IMR-90 (cell line): ENCODE results near the gene NCK1. TPM values are rescaled to one million over a fixed set of nuclear protein-coding genes. Genes with fewer than 3 reads are reported as not detected.
"Not testable (repeated sequence)": the region's sequence is repeated elsewhere in the genome, so short reads cannot be mapped to it uniquely, and the experiment has no call there.

Experiments
- ATAC-seq: fragments of 200-7000 bp; cut with Tn5 transposase; 2 replicates; pipeline ENCODE4 v1.9.1; 2020; ENCODE audit warnings: low read depth, mild to moderate bottlenecking, moderate library complexity
- BruUV-seq: library from RNA; stranded (reverse); fragments of 400-500 nt; replicated peaks from 2 replicates; lab custom pipeline; 2021; lab: Mats Ljungman, UMichigan
- CTCF ChIA-PET: fragments of 300-600 bp; formaldehyde crosslinking; extraction: SDS; loops from one replicate; lab custom pipeline; 2021; ENCODE audit warnings: antibody characterized with exemption; lab: Yijun Ruan, JAX
- POLR2A ChIA-PET: fragments of 300-600 bp; sonication (Branson Sonifier 250); formaldehyde crosslinking; loops from one replicate; lab custom pipeline; 2022; ENCODE audit warnings: antibody characterized with exemption; ENCODE audit not compliant: unreplicated experiment; lab: Charles Lee
- DNase-seq: peaks from one replicate; pipeline ENCODE4 v3.0.0; 2013
- H2AFZ ChIP-seq: replicated peaks from 2 replicates; pipeline ENCODE3; 2013; ENCODE audit warnings: low read length, mild to moderate bottlenecking; ENCODE audit not compliant: poor library complexity
- H2AK5ac ChIP-seq: 2 replicates; pipeline ENCODE4 v1.6.1; 2013; ENCODE audit warnings: low read depth, low read length, inconsistent platforms
- H2AK9ac ChIP-seq: replicated peaks from 2 replicates; pipeline ENCODE3; 2013; ENCODE audit warnings: mild to moderate bottlenecking, low read depth, low read length, moderate library complexity; ENCODE audit not compliant: poor library complexity
- H2BK120ac ChIP-seq: 2 replicates; pipeline ENCODE4 v1.6.1; 2013; ENCODE audit warnings: low read depth, low read length, inconsistent platforms
- H2BK15ac ChIP-seq: 3 replicates; pipeline ENCODE4 v1.6.1; 2013; ENCODE audit warnings: low read depth, low read length, inconsistent platforms
- H2BK20ac ChIP-seq: 2 replicates; pipeline ENCODE4 v1.6.1; 2013; ENCODE audit warnings: low read depth, mild to moderate bottlenecking, inconsistent platforms, low read length, moderate library complexity
- H2BK5ac ChIP-seq: 2 replicates; pipeline ENCODE4 v1.6.1; 2013; ENCODE audit warnings: mild to moderate bottlenecking, low read depth, low read length, inconsistent platforms; ENCODE audit not compliant: poor library complexity, severe bottlenecking
- H3K14ac ChIP-seq: replicated peaks from 2 replicates; pipeline ENCODE4 v1.6.1; 2013; ENCODE audit warnings: low read depth, low read length, inconsistent platforms
- H3K18ac ChIP-seq: 2 replicates; pipeline ENCODE4 v1.6.1; 2013; ENCODE audit warnings: low read depth, low read length, control low read depth
- H3K23ac ChIP-seq: 2 replicates; pipeline ENCODE4 v1.6.1; 2013; ENCODE audit warnings: low read depth, low read length, inconsistent platforms
- H3K27ac ChIP-seq: 2 replicates; pipeline ENCODE4 v1.5.1; 2013; ENCODE audit warnings: mild to moderate bottlenecking, control low read depth, low read length; ENCODE audit not compliant: insufficient read depth
- H3K27me3 ChIP-seq: 2 replicates; pipeline ENCODE4 v1.6.1; 2013; ENCODE audit warnings: low read length; ENCODE audit not compliant: control insufficient read depth, insufficient read depth
- H3K36me3 ChIP-seq: 2 replicates; pipeline ENCODE4 v1.6.1; 2013; ENCODE audit warnings: low read length, mixed read lengths; ENCODE audit not compliant: control insufficient read depth, insufficient read depth
- H3K4ac ChIP-seq: 2 replicates; pipeline ENCODE4 v1.6.1; 2013; ENCODE audit warnings: low read depth, low read length, inconsistent platforms
- H3K4me1 ChIP-seq: 2 replicates; pipeline ENCODE4 v1.6.1; 2013; ENCODE audit warnings: low read length, mixed read lengths; ENCODE audit not compliant: control insufficient read depth, insufficient read depth
- H3K4me2 ChIP-seq: 2 replicates; pipeline ENCODE4 v1.6.1; 2013; ENCODE audit warnings: low read depth, mild to moderate bottlenecking, control low read depth, low read length, moderate library complexity
- H3K4me3 ChIP-seq: 2 replicates; pipeline ENCODE4 v1.5.1; 2013; ENCODE audit warnings: low read depth, mild to moderate bottlenecking, control low read depth, low read length, moderate library complexity; ENCODE audit not compliant: insufficient read depth
- H3K56ac ChIP-seq: 2 replicates; pipeline ENCODE4 v1.6.1; 2013; ENCODE audit warnings: low read length, inconsistent platforms; ENCODE audit not compliant: insufficient read depth; ENCODE audit errors: extremely low read depth
- H3K79me1 ChIP-seq, 2 experiments: 2 replicates each; pipeline ENCODE4 v1.6.1; 2013; ENCODE audit warnings: low read length in 2 of 2, inconsistent platforms in 1 of 2, low read depth in 1 of 2
- H3K9ac ChIP-seq: 2 replicates; pipeline ENCODE4 v1.6.1; 2013; ENCODE audit warnings: low read depth, low read length, control low read depth
- H3K9me1 ChIP-seq: 2 replicates; pipeline ENCODE4 v1.6.1; 2013; ENCODE audit warnings: low read length, inconsistent platforms; ENCODE audit not compliant: insufficient read depth
- H3K9me3 ChIP-seq: 2 replicates; pipeline ENCODE4 v1.6.1; 2013; ENCODE audit warnings: low read length; ENCODE audit not compliant: control insufficient read depth, insufficient read depth
- H4K20me1 ChIP-seq: 2 replicates; pipeline ENCODE4 v1.6.1; 2013; ENCODE audit warnings: low read length, inconsistent platforms; ENCODE audit not compliant: insufficient read depth
- H4K5ac ChIP-seq: 2 replicates; pipeline ENCODE4 v1.6.1; 2013; ENCODE audit warnings: mild to moderate bottlenecking, low read depth, low read length, control low read depth
- H4K8ac ChIP-seq, 2 experiments: 2 replicates each; pipeline ENCODE4 v1.6.1; 2013; ENCODE audit warnings: low read depth in 2 of 2, low read length in 2 of 2, control low read depth in 1 of 2, inconsistent platforms in 1 of 2
- H4K91ac ChIP-seq: 2 replicates; pipeline ENCODE4 v1.6.1; 2013; ENCODE audit warnings: low read depth, low read length, inconsistent platforms; ENCODE audit not compliant: insufficient read depth
- WGBS, 2 experiments: methylation state at CpG; one replicate each; pipeline versions ENCODE4 v1.1.5 to v1.1.7; 2013; ENCODE audit warnings: missing lambda C conversion rate in 2 of 2; ENCODE audit not compliant: insufficient read length in 1 of 2; ENCODE audit errors: extremely low coverage in 2 of 2; 5-methylcytosine and 5-hydroxymethylcytosine counted together
- dilution Hi-C: fragments of 300-500 bp; cut with HindIII; formaldehyde crosslinking; loops from one replicate; pipeline ENCODE4 v1.14.3; 2018; ENCODE audit warnings: low sequenced_read_pairs; ENCODE audit not compliant: unreplicated experiment
- in situ Hi-C: fragments of 300-500 bp; cut with MboI; formaldehyde crosslinking; loops from 3 replicates; pipeline ENCODE4 v1.14.3; 2019; ENCODE audit warnings: low sequenced_read_pairs, inconsistent platforms, mixed read lengths
- intact Hi-C: fragments of 100-400 bp; cut with micrococcal nuclease; formaldehyde crosslinking; loops from 2 replicates; pipeline ENCODE4 v1.10.0; 2022
- polyA plus RNA-seq, 3 experiments: library from polyadenylated mRNA; depleted of rRNA; stranded (reverse); fragments of >200 nt; gene quantifications; 2 replicates each; pipeline ENCODE4 v1.2.3, GENCODE V29; 2012; ENCODE audit warnings: low replicate concordance in 1 of 3
- total RNA-seq: library from RNA; depleted of rRNA; stranded (reverse); fragments of >200 nt; gene quantifications from 2 replicates; pipeline ENCODE4 v1.2.3, GENCODE V29; 2012

Gene NCK1
- total and polyA plus RNA-seq, 2 of the 4 experiments (the other 2 are of a cell fraction), result 23.7 to 24.3 TPM

DNA sequence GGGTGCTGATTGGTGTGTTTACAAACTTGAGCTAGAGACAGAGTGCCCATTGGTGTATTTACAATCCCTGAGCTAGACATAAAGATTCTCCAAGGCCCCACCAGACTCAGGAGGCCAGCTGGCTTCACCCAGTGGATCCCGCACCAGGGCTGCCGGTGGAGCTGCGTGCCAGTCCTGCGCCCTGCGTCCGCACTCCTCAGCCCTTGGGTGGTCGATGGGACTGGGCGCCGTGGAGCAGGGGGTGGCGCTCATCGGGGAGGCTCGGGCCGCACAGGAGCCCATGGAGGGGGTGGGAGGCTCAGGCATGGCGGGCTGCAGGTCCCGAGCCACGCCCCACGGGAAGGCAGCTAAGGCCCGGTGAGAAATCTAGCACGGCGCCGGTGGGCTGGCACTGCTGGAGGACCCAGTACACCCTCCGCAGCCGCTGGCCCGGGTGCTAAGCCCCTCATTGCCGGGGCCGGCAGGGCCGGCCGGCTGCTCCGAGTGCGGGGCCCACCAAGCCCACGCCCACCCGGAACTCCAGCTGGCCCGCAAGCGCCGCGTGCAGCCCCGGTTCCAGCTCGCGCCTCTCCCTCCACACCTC is 125.5 kb downstream of the NCK1 start:
- H3K56ac ChIP-seq, POLR2A ChIA-PET, H4K5ac ChIP-seq, H2AK5ac ChIP-seq, H3K4ac ChIP-seq, in situ Hi-C loops, H4K20me1 ChIP-seq, H3K14ac ChIP-seq, CTCF ChIA-PET, H3K9ac ChIP-seq, H3K9me3 ChIP-seq, H3K27ac ChIP-seq, DNase-seq, H2BK5ac ChIP-seq, H3K79me1 ChIP-seq, H3K4me1 ChIP-seq, H3K23ac ChIP-seq, H3K27me3 ChIP-seq, H3K36me3 ChIP-seq, H2AK9ac ChIP-seq, H2BK15ac ChIP-seq, H3K4me2 ChIP-seq, H3K18ac ChIP-seq, intact Hi-C loops, H4K91ac ChIP-seq, H3K9me1 ChIP-seq, H2AFZ ChIP-seq, ATAC-seq, BruUV-seq, H3K4me3 ChIP-seq, dilution Hi-C loops, H2BK120ac ChIP-seq, H4K8ac ChIP-seq, H2BK20ac ChIP-seq: not testable (repeated sequence)
- WGBS, 2 experiments, result 90% methylated on average over 2 of the region's 39 CpGs; no CpG with 5 or more reads in 1 of the 2 experiments
